Measurements from ENCODE around the gene AQP4.

AQP4 gene

DNA sequence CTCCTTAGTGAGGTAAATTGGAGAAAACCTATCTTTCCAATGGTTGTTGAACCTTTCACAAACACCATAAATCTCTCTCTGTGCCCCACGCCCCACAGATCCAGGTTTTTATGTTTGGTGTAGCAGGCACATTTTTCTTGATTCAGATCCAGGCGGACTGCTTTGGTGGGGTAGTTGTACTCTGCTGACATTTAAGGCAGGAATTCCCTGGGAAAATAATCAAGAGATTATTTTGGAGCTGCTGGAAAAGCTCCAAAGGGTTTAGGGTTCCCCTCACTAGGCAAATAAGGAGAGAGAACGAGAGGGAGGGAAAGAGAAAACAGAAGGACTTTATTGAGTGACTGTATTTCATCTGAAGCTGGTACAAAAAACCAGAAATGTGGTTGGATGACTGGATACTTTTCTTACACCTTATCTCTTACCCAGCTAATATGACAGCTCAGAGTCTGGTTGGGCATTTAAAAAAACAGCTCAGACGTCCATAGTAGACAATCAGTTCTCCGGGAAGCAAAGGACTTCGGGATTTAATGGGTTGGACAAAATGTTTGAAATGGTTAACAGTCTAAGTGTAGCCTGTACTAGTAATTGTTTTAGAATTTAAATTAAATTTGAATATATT lies 3.6 kb upstream of the AQP4 start:
- peak in 1 of 2 donors; percentile 7 for DNase-seq (ENCODE audit: low read depth in 2 of 2)
- no peak overlapping the region for H3K4me3 ChIP-seq (replicated peaks in 1 of 2; ENCODE audit: low read depth in 2 of 2, low read length in 2 of 2)

GRCh38 chr18:26867471-26867870 lies 2.0 kb upstream of the AQP4 start:
- no peak for DNase-seq (ENCODE audit: low read depth in 2 of 2)
- no peak overlapping the region for H3K4me3 ChIP-seq (replicated peaks in 1 of 2; ENCODE audit: low read depth in 2 of 2, low read length in 2 of 2)
- TF ChIP-seq CTCF (IDR thresholded peaks at IDR 0.05; ENCODE audit: low read depth, low read length), result no peak

More for the DNA sequence above, 3.6 kb upstream of the AQP4 start:
- no peak for TF ChIP-seq CTCF (IDR thresholded peaks at IDR 0.05; ENCODE audit: low read depth, low read length)

- TF ChIP-seq CTCF (IDR thresholded peaks at IDR 0.05; ENCODE audit: low read depth, low read length), result no peak
- H3K4me3 ChIP-seq (replicated peaks in 1 of 2; ENCODE audit: low read depth in 2 of 2, low read length in 2 of 2), result no peak overlapping the region
- DNase-seq (ENCODE audit: low read depth in 2 of 2), result no peak
These were observed 849 bp downstream of the AQP4 start for GRCh38 chr18:26864658-26865057.

DNA sequence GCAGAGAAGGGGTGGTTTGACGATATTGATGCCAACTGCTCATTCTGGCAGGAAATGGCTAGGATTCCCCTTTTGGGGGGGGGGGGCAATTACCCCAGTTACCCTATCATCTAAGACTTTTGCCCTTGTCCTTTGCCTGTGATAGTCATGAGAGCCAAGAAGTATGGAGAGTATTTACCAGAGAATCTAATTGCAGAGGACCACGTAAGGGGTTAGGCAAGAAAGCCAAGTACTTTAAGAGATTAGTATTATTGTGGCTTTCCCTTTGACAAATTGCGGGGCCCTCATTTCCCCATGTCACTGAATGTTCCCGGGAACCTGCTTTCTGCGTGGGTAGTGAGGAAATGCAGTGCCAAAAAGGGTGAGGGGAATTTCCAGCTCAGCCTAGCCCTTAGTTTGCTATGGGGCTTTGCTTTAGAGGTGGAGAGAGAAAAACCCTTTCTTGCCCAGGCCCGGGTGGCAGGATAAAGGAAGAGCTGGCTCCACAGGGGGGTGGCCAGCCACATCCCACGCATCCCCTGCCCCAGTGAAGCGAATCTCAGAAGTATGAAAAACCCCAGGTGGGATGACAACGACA lies 1.5 kb downstream of the AQP4 start:
- no peak for TF ChIP-seq CTCF (IDR thresholded peaks at IDR 0.05; ENCODE audit: low read depth, low read length)
- DNase-seq (ENCODE audit: low read depth in 2 of 2), result no peak
- no peak overlapping the region for H3K4me3 ChIP-seq (replicated peaks in 1 of 2; ENCODE audit: low read depth in 2 of 2, low read length in 2 of 2)

DNA sequence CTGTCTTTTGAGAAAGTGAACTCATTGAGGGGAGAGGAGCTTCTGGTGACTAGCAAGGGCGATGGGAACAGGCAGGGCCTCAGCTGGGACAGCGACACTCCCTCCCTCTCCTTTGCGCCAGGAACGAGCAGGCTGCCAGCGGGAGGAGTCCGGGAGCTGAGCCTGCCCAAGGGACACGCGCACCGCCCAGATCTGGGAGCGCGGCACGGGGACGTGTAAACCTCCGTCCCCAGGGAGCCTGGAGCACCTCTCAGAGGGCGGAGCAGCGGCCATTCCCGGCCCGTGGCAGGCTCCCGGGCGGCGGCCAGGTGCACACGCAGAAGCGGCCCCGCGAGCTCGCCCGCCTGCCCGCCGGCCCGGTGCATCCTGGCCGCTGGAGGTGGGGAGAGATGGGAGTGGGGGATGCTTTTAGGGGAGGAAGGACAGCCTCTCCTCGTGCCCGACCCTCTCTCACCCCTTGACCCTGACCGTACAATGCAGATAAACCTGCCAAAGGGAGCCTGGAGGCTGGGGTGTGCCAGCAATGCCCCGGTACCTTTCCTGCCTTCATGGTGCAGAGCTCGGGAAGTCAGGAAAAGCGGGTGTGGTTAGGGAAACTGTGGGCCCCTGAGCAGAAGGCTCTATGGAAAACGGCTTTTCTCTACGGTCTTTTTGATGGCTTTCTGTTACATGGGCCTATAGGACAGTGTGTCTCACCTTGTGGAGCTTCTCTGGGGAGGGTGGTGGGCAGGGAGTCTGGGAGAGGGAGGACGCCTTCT lies 2.2 kb downstream of the AQP4 start:
- H3K4me3 ChIP-seq (replicated peaks in 1 of 2; ENCODE audit: low read depth in 2 of 2, low read length in 2 of 2), result no peak overlapping the region
- DNase-seq (ENCODE audit: low read depth in 2 of 2), result no peak
- TF ChIP-seq CTCF (IDR thresholded peaks at IDR 0.05; ENCODE audit: low read depth, low read length), result no peak

DNA sequence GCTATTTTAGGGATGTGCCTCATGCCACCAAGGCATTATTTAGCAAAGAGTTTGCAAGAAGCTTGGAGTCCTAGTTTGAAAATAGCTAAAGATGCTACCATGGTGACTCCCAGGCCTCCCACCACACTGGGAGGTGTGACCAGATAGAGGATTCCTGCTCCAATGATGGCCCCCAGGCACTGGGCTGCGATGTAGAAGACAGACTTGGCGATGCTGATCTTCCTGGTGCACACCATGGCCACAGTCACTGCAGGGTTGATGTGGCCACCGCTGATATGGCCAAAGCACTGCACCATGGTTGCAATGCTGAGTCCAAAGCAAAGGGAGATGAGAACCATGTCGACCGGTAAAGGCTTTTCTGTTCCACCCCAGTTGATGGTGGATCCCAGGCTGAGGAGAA lies 3.4 kb downstream of the AQP4 start:
- no peak overlapping the region for H3K4me3 ChIP-seq (replicated peaks in 1 of 2; ENCODE audit: low read depth in 2 of 2, low read length in 2 of 2)
- no peak for DNase-seq (ENCODE audit: low read depth in 2 of 2)
- TF ChIP-seq CTCF (IDR thresholded peaks at IDR 0.05; ENCODE audit: low read depth, low read length), result no peak
